ENCODE measurements around the gene COL6A3.

Gene COL6A3, protein sequence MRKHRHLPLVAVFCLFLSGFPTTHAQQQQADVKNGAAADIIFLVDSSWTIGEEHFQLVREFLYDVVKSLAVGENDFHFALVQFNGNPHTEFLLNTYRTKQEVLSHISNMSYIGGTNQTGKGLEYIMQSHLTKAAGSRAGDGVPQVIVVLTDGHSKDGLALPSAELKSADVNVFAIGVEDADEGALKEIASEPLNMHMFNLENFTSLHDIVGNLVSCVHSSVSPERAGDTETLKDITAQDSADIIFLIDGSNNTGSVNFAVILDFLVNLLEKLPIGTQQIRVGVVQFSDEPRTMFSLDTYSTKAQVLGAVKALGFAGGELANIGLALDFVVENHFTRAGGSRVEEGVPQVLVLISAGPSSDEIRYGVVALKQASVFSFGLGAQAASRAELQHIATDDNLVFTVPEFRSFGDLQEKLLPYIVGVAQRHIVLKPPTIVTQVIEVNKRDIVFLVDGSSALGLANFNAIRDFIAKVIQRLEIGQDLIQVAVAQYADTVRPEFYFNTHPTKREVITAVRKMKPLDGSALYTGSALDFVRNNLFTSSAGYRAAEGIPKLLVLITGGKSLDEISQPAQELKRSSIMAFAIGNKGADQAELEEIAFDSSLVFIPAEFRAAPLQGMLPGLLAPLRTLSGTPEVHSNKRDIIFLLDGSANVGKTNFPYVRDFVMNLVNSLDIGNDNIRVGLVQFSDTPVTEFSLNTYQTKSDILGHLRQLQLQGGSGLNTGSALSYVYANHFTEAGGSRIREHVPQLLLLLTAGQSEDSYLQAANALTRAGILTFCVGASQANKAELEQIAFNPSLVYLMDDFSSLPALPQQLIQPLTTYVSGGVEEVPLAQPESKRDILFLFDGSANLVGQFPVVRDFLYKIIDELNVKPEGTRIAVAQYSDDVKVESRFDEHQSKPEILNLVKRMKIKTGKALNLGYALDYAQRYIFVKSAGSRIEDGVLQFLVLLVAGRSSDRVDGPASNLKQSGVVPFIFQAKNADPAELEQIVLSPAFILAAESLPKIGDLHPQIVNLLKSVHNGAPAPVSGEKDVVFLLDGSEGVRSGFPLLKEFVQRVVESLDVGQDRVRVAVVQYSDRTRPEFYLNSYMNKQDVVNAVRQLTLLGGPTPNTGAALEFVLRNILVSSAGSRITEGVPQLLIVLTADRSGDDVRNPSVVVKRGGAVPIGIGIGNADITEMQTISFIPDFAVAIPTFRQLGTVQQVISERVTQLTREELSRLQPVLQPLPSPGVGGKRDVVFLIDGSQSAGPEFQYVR (N-terminal part only)

DNA sequence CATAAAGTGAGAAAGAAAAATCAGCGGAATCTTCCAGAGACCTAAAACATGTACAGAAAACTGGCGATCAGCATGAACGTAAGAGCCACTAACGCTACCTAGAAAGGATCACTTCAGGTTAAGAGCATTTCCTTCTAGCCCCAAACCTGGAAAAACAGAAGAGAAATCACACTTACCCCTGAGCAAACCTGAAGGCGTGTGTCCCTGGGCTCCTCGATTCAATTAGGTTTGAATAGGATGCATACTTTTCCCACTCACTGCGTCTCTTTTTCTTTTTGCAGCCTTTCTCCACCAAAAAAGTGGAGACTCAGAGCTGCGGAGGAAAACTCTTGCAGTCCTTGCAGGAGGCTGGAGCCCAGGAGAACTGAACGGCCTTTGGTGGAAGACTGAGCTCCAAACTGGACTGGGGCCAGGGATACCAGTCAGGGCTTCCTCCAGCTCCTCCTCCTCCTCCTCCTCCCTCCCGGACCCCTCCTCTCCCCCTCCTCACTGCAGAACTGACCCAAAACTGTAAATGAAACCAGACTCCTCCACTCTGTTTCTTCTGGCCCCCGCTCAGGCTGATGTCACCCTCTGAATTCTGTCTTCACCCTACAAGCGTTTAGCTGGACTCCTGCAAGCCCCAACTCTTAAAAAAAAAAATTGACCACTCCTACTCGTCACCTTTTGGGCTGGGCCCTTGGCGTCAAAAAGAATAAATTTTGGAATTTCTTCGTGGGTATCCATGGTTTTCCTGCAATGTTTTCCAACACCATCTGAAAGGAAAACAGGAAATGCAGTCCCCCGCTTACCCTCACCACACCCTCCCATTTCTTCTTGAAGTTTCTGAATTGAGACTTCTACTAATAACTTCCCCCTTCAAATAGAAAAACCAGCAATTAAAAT, at the start of gene COL6A3:
Gene COL6A3, minus strand, starts transcription at position 388 of the 885 bp plus-strand sequence. CDS start 17,347 bp downstream, outside the sequence.
- no peak for DNase-seq

DNA sequence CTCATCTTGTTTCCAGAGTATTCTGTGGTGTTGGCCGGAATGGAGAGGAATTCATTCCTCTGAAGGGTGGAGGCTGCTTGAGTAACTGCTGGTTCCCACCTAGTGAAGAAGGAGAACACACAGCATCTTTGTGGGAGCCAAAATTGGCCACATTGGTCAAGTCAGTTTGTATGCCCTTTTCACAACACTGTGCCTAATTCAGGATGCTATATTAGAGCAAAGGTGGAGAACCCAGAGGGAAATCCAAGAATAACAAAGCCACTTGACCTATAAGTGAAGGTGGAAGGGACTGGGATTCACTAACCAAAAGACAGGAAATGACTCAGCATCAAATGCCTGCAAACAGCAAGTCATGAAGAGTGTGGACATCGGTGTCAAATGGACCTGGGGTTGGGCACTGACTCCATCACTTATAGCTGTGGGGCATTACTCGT, 45.8 kb upstream of the COL6A3 start:
- DNase-seq = no peak

DNA sequence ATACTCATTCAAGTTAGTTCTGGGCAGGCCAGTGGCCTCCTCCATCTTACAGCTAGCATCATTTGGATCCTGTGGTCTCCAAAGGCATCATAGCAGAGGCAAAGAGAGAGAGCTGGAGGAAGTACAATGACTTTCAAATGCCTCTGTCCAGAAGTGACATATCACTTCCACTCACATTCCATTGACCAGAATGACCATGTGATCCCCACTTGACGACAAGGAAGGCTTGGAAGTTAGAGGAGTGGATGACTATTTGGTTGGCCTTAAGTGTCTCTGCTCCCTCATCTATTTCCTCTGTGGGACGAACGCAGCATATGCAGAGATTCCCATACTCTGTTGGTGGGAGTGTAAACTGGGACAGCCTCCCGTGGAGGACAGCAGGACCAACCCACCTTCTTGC, 45.3 kb upstream of the COL6A3 start:
- DNase-seq = no peak

DNA sequence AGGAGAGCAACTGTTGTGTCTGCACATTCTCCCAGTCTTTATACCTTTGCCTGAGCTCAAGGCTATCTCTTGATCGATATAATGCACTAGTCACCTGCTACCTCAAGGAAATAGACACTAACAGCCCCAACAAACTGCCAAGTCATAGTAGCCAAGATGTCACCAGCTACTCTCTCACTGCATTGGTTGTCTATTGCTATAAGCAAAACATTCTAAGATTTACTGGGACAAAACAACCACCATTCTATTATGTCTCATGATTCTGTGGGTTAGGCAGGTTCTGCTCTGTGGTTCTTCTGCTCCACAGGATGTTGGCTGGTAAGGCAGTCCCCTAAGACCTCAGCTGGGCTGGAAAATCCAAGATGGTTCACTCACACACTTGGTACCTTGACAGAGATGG, 44.6 kb upstream of the COL6A3 start:
- no peak for DNase-seq

DNA sequence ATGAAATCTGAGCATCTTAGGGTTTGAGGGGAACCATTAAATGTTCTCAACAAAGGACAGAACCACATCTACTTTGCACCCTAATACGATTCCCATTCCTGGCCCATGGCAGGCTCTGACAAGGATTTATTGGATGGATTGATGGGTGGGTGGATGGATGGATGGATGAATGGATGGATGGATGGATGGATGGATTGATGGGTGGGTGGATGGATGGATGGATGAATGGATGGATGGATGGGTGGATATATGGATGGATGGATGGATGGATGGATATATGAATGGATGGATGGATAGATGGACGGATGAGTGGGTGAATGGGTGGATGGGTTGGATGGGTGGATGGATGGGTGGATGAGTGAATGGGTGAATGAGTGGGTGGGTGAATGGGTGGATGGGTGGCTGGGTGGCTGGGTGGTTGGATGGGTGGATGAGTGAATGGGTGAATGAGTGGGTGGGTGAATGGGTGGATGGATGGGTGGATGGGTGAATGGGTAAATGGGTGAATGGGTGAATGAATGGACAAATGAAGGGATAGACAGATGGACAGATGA, 43.5 kb upstream of the COL6A3 start:
- DNase-seq = no peak

DNA sequence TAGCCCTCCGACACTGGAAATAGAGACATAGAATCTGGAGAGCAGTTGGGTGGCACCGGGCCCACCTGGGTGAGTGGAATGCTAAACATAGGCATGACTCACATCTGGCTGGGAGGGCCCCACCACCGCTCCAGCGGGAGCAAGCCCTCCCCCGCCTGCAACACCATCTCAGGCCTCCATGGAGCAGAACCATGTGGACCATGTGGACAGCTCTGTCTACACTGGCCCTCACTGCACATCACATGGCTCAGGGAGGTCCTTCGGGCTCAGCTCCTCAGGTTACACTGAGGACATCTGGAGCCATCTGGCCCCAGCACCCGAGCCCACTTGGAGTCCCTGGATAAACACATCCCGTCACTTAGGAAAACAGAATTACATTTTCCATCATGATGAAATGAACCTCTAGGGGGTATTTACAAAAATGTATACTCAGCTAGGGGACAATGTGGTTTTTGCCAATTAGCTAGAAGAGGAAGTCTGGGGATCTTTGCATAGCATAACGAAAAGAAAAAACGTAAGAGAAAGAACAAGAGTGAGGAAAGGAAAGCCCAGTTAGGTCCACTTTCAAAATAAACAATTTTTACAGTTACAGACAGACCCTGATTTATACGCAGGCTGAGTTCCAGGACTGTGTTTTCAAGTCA, 42.4 kb upstream of the COL6A3 start:
- DNase-seq = no peak

DNA sequence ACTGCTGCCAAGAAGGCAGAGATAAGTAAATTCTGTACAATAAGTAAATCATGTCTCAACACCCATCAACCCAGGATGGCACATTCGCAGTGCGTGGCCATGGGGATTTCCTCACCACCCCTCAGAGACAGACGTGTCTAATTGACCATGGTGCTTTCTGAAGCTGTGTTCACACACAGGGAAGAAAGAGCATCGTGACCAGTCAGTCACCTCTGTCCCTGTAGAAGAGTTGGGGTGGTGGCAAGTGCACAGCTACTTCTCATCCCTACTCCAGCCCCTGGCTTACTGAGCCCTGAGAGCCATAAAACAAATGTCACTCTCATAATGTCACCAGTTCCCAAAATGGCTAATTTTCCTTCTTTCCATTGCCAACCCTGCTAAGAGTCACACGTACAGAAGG, 41.8 kb upstream of the COL6A3 start:
- no peak for DNase-seq

DNA sequence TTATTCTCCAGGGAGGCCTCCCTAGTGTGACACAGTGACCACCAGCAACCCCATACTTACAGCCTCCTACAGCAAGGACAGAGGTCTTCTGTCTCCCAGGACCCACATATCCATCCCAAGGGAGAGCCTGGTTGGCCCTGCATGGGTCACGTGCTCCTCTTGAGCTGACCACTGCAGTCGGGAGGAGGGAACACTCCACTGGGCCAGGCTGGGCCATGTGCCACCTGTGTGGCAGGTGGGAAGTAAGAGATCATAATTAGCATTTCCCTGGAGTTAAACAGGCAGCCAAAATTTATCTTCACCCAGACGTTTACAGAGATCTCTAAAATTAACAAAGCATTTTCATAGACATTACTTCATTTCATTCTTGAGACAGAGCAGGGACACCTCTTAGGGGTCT, 39.7 kb upstream of the COL6A3 start:
- no peak for DNase-seq

DNA sequence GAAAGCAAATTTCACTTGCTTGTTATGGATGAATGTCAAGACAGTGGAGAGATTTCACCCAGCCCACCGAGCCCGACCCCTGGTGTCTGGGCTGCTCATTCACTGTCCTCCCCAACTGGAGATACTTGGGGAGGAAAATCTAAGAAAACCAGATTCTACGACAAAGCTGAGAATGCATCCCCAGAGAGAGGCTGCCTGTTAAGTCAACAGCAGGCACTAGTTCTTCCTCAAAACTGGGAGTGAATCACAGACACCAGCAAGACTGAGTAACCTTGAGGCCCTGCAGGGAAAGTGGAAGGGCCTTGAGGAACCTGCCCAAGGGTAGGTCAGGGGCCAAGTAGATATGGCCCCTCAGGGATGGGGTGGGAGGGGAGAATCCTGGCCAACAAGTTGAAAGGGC, 38.9 kb upstream of the COL6A3 start:
- DNase-seq = no peak

DNA sequence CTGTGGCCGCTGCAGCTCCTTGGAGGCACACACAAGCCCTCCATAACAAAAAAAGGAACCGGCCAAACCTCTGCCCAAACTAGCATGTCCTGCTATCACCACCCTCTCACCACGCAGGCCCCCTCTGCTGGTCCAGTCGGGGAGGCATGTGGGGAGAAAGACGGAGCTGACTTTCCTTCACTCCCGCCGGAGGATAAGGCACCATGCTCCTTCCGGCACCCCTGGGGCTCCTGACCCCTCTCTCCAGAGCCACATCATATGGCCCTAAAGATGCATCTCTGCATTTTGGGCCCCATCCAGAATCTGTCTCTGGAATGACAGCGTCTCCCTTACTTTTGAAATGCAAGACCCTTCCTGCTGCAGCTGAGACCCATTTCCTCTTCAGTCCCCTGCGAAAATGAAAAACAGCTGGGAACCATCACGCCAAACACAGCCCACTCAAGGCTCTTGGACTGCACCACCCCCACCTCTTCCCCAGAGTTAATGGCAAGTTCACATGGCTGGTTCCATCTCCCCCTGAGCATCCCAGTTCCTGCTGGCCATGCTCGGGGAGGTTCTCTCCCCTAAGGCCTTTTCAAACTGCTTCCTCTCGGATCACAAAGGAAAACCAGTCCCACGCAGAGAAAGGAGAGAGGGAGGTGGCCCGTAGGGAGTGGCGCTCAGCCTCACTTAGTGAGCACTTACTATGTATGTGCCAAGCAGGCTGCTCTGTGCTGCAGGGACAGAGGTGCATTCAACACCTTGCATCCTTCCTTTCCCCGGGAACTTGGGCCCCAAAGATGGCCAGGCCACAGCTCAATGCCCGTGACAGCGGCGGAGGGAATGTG, 37.9 kb upstream of the COL6A3 start:
- DNase-seq = no peak

DNA sequence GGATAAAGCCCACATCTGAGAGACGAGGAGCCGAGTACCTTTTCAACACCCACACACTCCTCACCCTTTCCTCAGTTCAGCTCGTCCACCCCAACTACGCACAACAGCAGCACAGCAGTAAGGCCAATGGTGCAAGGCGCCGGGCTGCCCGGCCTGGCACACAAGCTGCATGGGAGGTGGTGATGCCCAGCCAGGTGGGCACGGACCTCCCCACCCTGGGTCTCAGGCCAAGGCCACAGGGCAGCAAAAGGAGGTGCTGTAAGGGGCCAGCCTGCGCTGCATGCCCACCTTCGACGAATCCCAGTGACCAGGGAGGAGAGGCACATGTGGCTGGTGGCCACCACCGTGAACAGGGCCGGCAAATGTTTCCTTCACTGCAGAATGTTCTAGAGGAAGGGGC, 36.6 kb upstream of the COL6A3 start:
- DNase-seq = no peak

DNA sequence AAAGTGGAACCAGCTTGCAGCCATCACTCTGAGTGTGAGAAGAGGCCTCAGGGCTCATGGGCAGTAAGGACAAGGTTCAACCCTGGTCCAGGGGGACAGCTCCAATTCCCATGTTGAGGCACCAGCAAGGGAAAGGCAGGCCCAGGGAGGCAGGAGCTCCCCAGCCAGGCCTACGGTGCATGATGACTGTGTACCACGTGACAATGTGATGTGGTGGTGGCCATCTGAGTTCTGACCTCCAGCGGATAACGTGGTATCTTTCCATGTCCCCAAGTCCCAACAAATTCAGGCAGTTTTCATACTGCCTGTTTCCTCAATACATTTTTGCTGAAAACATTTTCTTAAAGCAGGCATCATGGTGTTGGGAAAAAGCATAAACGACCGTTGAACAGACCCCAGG, 36.1 kb upstream of the COL6A3 start:
- DNase-seq = no peak

DNA sequence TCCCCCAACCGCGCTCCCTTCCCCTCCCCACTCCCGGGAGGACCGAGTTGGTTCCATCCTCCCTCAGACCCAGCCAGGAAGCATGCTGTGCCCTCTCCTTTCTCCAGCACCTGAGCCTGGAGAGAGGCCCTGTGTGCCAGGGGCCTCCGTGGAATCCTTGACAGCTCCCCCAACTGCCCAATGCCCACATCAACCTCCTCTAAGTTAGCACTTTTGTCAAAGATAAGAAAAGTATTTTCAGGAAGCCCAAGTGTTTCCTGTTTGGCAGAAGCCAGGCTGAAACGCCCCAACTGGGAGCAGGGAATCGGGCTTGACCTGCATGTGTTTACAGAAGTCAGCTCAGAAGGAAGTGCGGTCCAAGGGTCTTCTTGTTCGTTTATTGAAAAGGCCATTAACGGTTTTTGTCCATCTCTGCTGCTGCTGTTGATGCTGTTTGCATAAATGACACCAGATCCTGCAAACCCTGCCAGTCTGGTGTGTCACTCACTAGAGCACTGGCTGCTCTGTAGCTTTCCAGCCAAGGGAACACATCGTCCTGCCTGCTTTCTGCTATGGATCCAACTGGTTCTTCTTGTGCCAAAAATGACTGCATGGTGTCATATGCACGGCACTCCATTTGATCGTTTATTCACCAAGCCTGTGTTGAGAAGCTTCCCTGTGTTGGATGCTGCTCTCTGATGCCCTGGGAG, 35.4 kb upstream of the COL6A3 start:
- DNase-seq = no peak

DNA sequence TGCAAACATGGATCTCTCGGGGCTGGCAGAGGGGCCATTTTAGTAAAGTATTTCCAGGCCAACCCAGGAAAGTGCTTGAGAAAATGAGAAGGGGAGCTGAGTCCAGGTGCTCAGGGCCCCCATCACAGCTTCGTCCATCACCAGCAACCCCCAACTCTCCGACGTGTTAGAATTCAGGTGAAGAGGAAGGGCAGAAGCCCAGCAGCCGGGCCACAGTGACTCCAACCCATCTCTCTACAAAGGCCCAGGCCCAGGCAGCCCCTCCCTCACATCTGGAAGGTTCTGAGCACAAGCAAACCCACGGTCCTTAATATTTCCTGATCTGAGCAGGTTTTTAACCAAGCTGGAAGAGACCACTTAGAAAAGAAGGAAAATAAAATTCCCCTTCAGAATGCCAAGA, 34.7 kb upstream of the COL6A3 start:
- no peak for DNase-seq

DNA sequence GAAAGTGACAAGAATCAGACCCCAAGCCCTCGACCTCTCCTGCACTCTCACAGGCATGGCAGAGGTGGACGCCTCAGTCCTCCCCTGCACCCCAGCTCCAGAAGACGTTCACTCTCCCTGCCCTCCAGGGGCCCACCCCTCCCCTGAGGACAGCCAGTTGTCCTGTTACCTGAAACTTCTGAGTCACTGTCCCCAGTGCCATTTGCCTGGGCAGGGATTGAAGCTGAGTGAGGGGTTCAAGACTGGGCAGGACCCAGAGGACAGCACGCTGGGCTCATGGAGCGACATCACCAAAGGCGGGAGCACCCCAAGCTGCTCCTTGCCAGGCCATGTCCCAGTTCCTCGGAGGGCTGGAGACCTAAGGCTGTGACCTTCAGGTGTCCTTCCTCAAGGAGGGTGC, 34.2 kb upstream of the COL6A3 start:
- DNase-seq = no peak

DNA sequence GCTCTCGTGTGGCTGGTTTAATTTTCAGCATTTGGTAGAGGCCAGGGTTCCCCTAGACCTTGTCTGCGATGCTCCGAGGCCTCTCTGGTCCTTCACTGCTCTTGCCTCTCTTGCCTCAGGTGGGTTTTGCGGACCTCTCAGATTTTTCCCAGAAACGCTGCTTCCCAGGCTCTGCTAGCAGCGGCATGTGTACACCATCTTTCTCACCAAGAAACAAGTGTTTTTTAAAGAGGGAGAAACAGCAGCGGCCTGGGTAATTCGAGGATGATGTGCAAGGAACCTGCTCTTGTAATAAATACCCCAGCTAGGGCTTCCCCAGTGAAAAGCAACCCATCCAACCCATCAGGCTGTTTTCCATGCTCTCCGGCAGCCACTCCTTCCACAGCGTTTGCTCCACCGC, 33.5 kb upstream of the COL6A3 start:
- DNase-seq = no peak

DNA sequence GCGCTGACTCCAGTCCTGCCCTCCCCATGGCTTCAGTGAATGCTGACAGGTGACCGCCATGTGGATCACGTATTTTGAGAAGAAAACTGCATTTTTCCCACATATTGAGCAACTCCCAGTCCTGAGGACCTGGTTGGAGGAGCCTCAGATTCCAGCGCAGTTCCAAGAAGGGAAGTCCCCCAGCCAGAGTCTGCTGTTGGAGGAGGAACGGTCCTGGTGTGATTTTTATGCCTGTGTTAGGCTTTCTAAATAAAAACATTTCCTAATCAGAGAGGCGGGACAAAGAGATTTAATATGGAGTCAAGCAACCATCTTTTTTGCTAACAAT, 32.3 kb upstream of the COL6A3 start:
- DNase-seq = no peak

DNA sequence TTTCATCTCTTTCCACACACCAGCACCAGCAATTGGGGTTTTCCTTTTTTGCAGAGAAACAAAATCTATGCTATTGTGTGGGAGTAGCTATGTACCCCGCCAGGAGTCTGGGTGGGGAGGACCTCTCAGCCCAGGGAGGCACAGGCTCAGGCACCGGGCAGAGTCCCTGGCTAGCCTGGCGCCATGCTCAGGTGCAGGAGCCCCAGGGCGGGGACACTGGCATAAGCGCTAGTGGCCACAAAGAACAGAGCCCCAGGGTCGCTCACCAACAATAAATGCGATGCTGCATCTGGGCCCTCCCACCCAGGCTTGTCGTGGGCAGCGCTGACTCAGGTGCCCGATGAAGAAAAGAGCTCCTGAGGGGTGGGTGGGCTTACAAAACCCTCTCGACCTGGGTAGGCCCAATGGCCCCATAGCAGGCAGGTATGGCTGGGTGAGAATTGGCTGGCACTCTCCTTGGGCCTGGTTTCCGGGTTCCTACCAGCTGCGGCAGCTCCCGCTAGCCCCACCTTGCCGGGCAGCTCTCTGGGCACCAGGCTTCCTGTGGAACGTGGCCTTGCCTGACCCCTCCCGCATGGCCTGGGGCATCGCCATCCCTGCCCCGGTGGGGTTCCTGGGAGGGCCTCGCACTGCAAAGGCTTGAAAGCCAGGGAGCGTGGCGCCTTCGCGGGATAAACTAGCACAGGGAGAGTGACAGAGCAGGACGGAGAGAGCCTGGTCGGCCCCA, 31.8 kb upstream of the COL6A3 start:
- no peak for DNase-seq

DNA sequence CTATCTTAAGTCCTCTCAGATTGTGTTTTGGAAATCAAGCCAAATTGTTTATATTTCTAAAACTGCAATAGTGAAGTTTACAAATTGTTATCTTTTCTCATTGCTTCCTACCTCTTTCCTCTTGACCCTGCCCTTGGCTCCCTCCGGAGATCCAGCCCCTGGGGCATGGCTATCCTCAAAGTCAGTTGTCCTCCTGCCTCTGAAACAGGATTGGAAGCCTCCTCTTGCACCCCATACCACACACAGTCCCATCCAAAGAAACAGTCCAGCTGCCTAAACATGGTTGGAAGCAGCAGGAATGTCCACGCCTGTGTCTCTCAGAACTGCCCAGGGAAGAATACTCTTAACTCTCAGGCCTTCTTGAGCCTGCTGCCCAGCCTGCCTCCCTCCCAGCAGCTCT, 30.1 kb upstream of the COL6A3 start:
- no peak for DNase-seq
